Measurements from ENCODE around the gene NPLOC4. TPM values are rescaled to one million over a fixed set of nuclear protein-coding genes. Genes with fewer than 3 reads are reported as not detected.

Gene NPLOC4
- total RNA-seq, 1 donor from 2014 or later = 87.5 TPM

DNA sequence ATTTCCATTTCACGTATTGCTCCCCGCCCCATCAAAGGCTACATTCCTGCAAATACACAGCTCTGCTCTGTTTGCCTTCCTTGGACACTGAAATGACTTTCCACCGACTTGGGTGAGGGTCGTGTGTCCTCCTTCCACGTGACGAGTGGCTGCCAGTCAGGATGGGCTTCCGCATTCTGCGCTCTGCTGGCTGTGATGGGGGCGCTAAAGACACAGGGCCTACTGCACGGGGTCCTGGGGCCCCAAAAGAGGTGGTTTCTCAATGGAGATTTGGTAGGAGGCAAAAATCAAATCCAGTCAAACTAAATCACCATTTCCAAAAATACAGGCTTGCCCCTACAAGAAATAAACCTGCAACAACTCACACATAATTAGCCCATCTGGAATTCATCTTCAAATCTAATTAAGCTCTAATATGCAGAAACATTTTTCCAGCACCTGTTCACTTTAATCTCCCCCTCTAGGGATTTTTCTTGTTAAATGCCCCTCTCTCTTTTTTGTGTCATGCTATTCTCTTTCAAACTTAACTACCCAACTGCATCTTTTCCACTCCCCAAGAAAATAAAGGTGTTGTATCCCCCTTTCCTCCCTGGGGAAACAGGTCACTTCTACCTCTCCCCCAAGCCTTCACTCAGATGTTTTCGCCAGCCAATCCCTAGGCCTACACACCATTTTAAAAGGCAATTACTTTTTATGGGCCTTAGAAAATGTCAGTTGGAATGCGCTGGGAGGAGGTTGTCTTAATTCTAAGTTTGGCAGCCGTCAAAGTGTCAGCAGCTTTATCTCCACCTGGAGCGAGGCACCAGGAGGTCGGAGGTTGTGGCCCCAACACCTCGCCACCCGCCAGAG is 62.9 kb downstream of the NPLOC4 start:
- no peak for DNase-seq

DNA sequence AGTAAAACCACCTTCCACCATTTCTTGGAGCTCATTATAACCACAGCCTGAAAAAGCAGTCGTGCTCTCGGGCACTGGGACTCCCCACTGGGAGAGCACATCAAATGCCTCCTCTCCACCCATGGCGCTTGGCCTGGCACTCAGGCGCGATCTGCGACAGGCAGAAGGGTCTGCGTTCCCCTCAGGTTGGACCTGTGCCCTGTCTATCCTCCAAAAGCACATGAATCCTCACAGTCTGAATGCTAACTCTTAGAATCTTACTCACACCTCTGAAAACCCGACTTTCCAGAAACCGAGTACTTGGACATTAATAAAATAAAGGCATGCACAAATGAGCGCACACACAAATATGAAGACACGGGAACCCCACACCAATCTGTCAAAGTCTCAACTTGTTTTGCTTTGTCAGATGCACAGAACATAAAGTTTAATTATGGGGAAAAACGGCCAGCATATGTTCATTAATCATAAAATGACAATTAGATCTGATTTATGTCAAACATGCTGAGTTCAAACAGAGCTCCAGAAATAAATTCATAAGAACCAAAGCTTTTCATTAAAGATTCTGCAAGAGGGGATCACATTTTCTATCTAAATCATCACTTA is 64.2 kb downstream of the NPLOC4 start:
- TF ChIP-seq, protein P1, sequence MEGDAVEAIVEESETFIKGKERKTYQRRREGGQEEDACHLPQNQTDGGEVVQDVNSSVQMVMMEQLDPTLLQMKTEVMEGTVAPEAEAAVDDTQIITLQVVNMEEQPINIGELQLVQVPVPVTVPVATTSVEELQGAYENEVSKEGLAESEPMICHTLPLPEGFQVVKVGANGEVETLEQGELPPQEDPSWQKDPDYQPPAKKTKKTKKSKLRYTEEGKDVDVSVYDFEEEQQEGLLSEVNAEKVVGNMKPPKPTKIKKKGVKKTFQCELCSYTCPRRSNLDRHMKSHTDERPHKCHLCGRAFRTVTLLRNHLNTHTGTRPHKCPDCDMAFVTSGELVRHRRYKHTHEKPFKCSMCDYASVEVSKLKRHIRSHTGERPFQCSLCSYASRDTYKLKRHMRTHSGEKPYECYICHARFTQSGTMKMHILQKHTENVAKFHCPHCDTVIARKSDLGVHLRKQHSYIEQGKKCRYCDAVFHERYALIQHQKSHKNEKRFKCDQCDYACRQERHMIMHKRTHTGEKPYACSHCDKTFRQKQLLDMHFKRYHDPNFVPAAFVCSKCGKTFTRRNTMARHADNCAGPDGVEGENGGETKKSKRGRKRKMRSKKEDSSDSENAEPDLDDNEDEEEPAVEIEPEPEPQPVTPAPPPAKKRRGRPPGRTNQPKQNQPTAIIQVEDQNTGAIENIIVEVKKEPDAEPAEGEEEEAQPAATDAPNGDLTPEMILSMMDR (IDR thresholded peaks at IDR 0.05; ENCODE audit: borderline replicate concordance) = no peak
- Histone ChIP-seq H3K36me3 (peaks cover 80% of the 10 kb centered on the region), H3K4me3 (no peak overlapping the region), H3K9me3 (replicated peaks) (no peaks in the 10 kb centered on the region), H3K27ac (replicated peaks) (no peak overlapping the region), H3K4me1 (peaks cover 23% of the 10 kb centered on the region), H3K27me3 (ENCODE audit: low read depth) (no peaks in the 10 kb centered on the region)
- no peak for DNase-seq
- intact Hi-C loops (cut with micrococcal nuclease) = no loop called here

More for the DNA sequence above, 62.9 kb downstream of the NPLOC4 start:
- Histone ChIP-seq H3K27ac (replicated peaks) (no peak overlapping the region), H3K36me3 (peaks cover 80% of the 10 kb centered on the region), H3K4me3 (no peak overlapping the region), H3K9me3 (replicated peaks) (no peaks in the 10 kb centered on the region), H3K4me1 (peaks cover 22% of the 10 kb centered on the region), H3K27me3 (ENCODE audit: low read depth) (no peaks in the 10 kb centered on the region)
- intact Hi-C loops (cut with micrococcal nuclease) = no loop called here
- TF ChIP-seq, protein P1 (IDR thresholded peaks at IDR 0.05; ENCODE audit: borderline replicate concordance) = no peak

DNA sequence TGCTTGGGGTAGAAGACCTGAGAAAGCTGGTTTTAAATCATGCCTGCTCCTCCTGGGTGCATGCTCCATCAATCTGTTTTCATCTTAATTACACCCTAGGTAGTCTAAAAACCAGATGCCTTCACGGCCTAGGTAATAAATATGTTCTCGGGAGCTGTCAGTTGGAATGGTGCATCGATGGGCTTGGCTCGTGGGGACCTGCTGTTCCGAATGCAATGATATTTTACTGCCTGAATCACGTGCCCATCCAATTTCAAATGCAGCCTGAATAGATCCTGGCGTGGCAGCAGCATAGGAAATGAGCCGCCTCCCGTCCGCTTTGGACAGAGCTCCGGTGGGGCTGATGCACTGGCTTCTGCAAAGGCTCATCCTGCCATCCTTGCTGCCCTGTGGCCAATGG is 65.9 kb downstream of the NPLOC4 start:
- Histone ChIP-seq H3K27me3 (ENCODE audit: low read depth) (no peaks in the 10 kb centered on the region), H3K27ac (replicated peaks) (no peak overlapping the region), H3K4me1 (peaks cover 23% of the 10 kb centered on the region), H3K9me3 (replicated peaks) (no peaks in the 10 kb centered on the region), H3K4me3 (no peak overlapping the region), H3K36me3 (peaks cover 86% of the 10 kb centered on the region)
- intact Hi-C loops (cut with micrococcal nuclease) = no loop called here
- DNase-seq = no peak
- TF ChIP-seq, protein P1 (IDR thresholded peaks at IDR 0.05; ENCODE audit: borderline replicate concordance) = no peak

DNA sequence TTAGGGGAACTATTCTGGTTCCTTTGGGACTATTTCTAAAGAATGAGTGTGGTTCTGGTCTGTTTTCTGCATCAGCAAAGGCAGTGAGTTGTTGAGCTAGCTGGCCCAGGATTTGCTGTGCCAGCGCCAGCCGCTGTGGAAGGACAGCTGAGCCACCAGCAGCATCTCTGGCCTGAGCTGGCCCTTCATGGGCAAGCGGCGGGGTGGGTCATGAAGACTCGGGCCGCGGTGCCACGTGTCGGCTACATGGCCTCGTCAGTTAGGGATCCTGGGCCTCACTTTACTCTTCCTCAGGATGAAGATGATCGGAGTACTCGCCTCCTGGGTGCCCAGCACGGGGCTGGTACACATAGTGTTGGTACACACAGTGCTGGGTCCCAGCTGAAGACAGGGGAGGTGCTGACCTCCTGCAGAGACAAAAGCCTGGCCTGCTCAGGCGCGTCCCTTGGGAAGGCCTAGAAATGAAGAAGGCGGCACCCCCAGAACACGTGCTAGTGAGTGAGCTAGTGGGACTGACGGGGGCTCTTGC is 66.9 kb downstream of the NPLOC4 start:
- no peak overlapping the region for H3K4me3 ChIP-seq
- no peaks in the 10 kb centered on the region for H3K9me3 ChIP-seq (replicated peaks)
- no peak for DNase-seq
- TF ChIP-seq, protein P1 (IDR thresholded peaks at IDR 0.05; ENCODE audit: borderline replicate concordance) = no peak
- peaks cover 27% of the 10 kb centered on the region for H3K4me1 ChIP-seq
- intact Hi-C loops (cut with micrococcal nuclease) = no loop called here
- H3K36me3 ChIP-seq = peaks cover 86% of the 10 kb centered on the region
- no peak overlapping the region for H3K27ac ChIP-seq (replicated peaks)
- H3K27me3 ChIP-seq (ENCODE audit: low read depth) = no peaks in the 10 kb centered on the region

DNA sequence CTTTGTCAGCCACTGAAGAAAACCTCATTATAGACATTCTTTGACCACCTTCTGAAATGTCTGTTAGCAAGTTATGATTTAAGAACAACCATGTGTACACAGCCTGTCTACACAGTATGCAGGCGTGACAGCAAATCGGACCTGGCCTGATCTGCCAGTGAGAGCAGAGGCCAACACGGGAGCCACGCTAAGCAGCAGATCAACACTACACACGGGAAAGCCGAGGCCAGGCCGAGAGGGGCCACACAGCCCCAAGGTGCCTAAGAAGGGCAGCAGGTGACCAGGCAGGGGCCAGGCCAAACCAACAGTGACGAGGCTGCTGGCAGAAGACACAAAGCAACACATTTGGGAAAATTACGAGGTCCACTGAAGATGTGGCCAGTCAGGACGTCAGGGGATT is 68.5 kb downstream of the NPLOC4 start:
- intact Hi-C loops (cut with micrococcal nuclease) = no loop called here
- H3K27ac ChIP-seq (replicated peaks) = no peak overlapping the region
- H3K4me3 ChIP-seq = no peak overlapping the region
- DNase-seq = no peak
- H3K27me3 ChIP-seq (ENCODE audit: low read depth) = no peaks in the 10 kb centered on the region
- peaks cover 95% of the 10 kb centered on the region for H3K36me3 ChIP-seq
- H3K9me3 ChIP-seq (replicated peaks) = no peaks in the 10 kb centered on the region
- peaks cover 27% of the 10 kb centered on the region for H3K4me1 ChIP-seq
- TF ChIP-seq, protein P1 (IDR thresholded peaks at IDR 0.05; ENCODE audit: borderline replicate concordance) = no peak
